NCI-H1092 treated with DMSO at 0.1 percent for 48 hours (cell line): ENCODE results near the gene PDE7B.

Source experiments
- DNase-seq: peaks from one replicate; lab custom pipeline; 2025; lab: John Stamatoyannopoulos, UW

PDE7B gene

GRCh38 chr6:135851442-135852271, at the start of gene PDE7B:
PDE7B (plus strand) TSS chr6:135851701.
- no peak for DNase-seq

- no peak for DNase-seq
Measured at GRCh38 chr6:135801755-135802465, 49.6 kb upstream of the PDE7B start.

- DNase-seq = no peak
Measured at GRCh38 chr6:135810486-135810885, 41.0 kb upstream of the PDE7B start.

GRCh38 chr6:135811170-135811569, 40.3 kb upstream of the PDE7B start:
- DNase-seq = no peak

- peak; percentile 35 for DNase-seq
Measured at GRCh38 chr6:135811644-135812526, 39.6 kb upstream of the PDE7B start.

- no peak for DNase-seq
Measured at GRCh38 chr6:135813401-135813800, 38.1 kb upstream of the PDE7B start.

- no peak for DNase-seq
Measured at GRCh38 chr6:135814043-135814442, 37.5 kb upstream of the PDE7B start.

- no peak for DNase-seq
Measured at GRCh38 chr6:135815216-135815615, 36.3 kb upstream of the PDE7B start.

GRCh38 chr6:135817035-135817434, 34.5 kb upstream of the PDE7B start:
- no peak for DNase-seq

GRCh38 chr6:135819665-135820064, 31.8 kb upstream of the PDE7B start:
- DNase-seq = no peak

GRCh38 chr6:135820340-135820739, 31.2 kb upstream of the PDE7B start:
- DNase-seq = no peak

- DNase-seq = no peak
Measured at GRCh38 chr6:135823851-135824250, 27.6 kb upstream of the PDE7B start.

GRCh38 chr6:135826236-135826804, 25.2 kb upstream of the PDE7B start:
- no peak for DNase-seq

GRCh38 chr6:135828021-135828420, 23.5 kb upstream of the PDE7B start:
- no peak for DNase-seq

- no peak for DNase-seq
Measured at GRCh38 chr6:135830452-135830881, 21.0 kb upstream of the PDE7B start.

- no peak for DNase-seq
Measured at GRCh38 chr6:135831016-135831415, 20.5 kb upstream of the PDE7B start.

- DNase-seq = no peak
Measured at GRCh38 chr6:135832166-135832565, 19.3 kb upstream of the PDE7B start.

- no peak for DNase-seq
Measured at GRCh38 chr6:135833771-135834170, 17.7 kb upstream of the PDE7B start.

GRCh38 chr6:135837735-135838449, 13.6 kb upstream of the PDE7B start:
- no peak for DNase-seq

GRCh38 chr6:135839121-135839520, 12.4 kb upstream of the PDE7B start:
- DNase-seq = no peak
